OCI-M2 (cell line): ENCODE results near the gene PSME3.

Experiments used
- DNase-seq: peaks from one replicate; lab custom pipeline; 2025; ENCODE audit not compliant: unreplicated experiment; lab: John Stamatoyannopoulos, UW

PSME3 gene

DNA sequence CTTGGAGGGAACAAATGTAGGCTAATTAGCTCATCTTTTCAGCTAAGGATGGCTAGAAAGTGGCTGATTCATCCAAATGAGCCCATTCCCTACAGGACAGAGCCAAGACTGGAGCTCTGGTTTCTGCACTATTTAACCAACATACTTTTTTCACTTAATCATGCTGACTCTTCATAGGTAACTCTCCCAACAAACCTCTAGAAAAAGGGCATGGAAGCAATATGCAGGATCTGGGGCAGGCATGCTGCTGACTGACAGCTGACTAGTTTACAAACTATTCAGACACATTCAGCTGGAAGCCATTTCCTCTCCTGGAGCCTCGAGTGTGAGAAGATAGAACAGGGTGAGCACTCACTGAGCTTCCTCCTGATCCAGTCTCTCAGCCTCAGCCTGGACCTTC is 15.3 kb upstream of the PSME3 start:
- DNase-seq: no peak

DNA sequence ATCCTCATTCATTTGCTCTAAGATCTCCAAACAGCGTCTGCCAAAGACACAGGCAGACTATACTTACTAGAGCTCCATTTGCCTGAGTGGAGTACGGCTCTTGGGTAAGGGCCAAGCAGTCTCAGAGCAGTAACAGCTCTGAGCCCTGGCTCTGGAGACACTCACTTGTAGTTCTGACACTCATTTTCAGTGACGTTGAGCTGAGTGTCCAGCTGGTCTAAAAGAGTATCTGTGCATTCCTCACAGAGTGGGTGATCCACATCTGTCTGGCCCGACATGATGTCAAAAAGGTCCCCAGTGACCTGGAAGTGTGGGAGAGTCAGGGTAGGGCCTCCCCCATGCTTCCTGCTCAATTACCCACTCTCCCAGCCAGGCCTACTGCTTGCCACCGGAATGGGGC is 14.8 kb upstream of the PSME3 start:
- DNase-seq: no peak

DNA sequence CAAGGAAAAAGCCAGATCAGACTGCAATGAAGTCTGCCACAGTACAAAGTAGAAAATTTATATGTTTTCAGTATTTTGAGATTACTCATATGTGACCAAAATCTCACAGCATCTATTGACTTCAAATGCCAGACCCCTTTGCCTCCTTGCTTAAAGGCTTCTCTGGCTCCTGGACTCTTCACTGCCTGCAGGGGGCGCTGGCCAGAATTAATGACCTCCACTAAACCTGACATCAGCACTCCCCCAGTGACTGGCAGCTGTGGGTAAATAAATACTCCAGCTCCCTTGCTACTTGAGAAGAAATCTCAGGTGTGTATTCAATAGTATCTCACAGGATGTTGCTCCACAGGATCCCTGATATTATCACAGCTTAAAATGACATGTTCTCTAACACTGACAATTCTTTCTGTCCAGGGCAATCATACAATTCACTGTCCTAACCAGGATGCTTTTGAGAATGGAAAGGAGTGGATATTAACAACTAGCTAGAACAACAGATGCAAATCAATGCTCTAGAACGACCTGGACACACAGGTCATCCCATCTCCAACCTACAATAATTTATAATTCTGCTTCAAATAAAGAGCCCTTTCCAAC is 13.2 kb upstream of the PSME3 start:
- no peak for DNase-seq

DNA sequence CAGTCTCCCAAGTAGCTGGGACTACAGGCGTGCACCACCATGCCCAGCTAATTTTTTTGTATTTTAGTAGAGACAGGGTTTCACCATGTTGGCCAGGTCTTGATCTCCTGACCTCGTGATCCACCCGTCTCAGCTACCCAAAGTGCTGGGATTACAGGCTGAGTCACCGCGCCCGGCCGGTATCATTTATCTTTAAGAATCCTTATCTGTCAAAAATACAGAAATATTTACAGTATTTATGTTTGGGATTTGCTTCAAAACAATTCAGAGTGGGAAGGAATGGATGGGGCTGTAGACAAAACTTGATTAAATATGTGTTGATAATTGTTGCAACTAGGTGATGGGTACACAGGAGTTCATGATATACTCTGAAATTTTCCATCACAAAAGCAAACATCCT is 12.0 kb upstream of the PSME3 start:
- DNase-seq: no peak

DNA sequence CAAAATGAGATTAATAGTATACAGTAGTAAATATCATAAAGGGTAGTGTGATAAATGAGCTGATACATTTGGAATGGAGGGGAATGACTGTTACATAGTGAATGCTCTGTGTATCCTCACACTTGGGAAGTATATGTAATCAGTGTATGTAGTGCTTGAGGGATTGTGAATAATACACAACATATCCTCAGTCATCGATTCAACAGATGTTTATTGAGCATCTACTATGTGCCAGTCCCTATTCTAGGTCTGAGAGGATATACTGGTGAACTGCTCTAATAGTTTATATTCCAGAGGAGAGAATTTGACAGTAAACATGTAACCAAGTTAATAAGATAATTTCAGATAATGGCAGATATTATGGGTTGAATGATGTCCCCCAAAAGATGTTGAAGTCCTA is 5.7 kb upstream of the PSME3 start:
- no peak for DNase-seq

DNA sequence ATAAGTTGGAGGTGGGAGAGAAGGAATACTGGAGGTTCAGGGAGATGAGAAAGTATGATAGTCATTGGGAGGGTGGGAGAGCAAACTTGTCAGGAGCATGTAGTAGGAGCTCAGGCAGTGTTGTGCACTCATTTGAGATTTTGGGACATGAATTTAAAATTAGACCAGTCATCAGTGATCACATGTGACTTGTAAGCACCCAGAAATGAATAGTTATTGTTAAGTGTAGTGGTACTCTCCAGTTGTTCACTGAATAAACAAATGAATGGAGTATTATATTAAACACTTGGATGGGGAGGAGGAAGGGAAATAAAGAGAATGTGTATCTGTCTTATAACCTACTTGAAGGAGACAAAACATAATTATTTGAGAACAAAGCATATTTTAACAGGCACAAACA is 2.2 kb upstream of the PSME3 start:
- DNase-seq: no peak

DNA sequence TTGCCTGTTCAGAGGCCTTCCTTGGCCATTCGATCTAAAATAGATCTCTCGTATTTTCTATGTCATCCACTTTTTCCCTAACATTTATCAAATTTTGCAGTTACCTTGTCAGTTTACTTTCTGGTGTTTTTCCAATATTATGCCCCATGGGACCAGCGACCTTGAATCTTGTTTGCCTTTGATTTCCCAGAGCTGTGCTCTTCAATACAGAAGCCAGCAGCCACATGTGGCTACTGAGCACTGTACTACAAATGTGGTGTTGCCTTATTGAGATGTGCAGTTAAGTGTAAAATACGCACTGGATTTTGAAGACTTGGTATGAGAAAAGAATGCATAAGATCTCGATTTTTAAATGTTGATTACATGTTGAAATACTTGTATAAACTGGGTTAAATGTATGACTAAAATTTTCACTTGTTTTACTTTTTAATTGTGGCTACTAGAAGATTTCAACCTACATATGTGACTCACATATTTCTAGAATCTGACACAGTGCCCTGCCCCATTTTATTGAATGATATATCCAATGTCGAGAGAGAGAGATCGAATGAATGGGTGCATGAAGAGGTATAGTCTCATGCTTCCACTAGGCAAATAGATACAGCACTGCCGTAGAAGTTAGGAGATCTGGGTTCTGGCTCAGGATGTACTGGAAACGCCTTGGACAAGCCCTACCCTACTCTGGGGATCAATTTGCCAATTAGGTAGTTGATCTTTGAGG is 824 bp upstream of the PSME3 start:
- no peak for DNase-seq

DNA sequence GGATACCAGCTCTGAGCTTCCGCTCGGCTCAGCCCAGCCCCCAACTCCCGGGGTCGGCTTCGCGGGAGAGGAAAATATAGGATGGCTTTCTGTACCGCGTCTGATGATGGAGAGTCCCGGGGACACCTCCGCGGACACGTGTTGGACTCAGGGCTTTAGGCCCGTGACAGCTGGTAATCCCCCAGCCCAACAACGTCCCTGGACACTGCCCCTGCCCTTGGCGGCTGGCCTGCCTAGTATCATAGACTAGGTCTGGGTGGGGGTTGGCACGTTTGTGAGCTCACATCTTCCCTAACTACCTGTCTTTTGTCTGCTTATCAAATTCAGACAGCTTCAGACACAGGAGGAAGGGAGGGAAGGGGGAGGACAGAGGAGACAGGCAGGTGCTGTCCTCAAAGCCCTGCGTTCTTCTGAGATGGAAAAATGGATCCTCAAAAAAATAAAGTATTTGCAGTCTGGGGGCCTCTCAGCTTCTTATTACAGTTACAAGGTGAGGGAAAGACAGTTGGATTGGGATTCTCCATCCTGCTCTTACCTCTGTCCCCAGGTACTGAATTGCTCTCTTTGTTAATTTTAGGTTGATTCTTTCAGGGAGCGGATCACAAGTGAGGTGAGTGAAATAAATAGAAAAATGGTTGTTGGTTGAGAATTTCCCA is 698 bp downstream of the PSME3 start:
- DNase-seq: no peak

DNA sequence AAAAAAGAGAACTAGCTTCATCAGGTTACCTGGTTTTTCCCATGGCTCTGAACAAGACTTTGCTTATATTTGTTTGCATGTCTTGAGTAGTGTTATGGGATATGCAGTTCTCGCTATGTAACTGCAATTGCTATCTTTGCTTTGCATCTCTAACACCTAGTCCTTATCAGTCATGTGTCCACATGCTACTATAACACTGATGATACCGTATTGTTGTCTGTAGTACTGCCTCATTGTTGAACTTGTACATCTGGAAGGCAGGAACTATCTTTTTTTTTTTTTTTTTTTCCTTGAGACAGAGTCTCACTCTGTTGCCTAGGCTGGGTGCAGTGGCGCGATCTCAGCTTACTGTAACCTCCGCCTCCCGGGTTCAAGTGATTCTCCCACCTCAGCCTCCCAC is 2.5 kb downstream of the PSME3 start:
- DNase-seq: no peak

DNA sequence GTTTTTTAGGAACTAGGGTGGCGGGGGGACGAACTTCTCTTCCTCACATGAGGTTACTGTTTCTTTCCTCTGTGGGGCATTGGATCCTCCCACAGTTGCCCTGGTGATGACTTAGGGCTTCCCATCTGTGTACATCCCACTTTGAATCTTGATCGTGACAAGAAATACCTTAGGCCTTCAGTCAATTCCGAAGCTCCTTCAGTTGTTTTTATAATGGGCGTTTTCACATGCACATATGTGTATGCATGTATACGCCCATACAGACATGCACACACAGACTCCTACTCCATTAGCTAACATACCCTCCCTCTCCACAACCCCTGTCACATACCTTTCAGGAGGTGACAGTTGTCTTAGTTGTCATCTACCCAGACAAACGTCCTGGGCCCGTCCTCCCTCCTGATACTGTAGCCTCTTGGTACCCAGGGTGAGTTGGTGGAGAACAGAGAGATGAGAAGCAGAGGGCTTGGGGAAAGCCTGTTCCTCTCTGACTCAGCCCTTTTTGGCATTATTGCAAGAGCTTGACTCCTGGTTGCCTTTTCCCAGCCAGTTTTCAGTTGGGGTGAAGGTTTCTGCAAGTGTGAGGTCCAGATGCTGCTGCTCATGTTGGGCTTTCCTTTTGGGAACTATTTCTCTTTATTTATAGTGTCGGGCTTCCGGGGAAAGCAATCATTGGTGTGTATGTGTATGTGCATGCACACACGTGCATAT is 8.9 kb downstream of the PSME3 start:
- DNase-seq: no peak

DNA sequence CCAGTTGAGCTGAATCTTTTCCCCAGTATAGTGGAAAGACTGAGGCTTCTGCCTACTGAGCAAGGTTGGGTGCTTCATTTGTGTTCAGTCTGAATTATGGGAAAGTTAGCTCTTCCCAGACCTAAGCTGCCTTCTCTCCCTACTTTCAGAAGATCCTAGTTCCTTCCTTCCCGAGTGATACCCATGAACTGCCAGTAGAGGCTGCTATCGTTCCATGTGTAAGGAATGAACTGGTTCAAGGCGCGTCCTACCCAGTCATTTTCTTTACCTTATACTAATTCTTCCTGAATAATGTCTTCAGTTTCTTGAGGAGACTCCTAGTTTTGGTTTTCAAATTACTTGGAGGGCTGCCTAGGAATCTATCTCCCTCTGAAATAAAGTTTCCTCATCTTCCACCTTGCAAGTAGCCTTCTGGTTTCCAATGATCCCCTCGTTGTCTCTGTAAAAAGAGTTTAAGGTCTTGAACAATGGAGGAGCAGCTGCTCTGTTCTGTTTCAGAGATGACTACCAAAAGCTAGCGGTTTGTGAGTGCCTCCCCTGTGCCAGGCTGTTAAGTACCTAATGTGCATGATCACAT is 10.2 kb downstream of the PSME3 start:
- DNase-seq: no peak

DNA sequence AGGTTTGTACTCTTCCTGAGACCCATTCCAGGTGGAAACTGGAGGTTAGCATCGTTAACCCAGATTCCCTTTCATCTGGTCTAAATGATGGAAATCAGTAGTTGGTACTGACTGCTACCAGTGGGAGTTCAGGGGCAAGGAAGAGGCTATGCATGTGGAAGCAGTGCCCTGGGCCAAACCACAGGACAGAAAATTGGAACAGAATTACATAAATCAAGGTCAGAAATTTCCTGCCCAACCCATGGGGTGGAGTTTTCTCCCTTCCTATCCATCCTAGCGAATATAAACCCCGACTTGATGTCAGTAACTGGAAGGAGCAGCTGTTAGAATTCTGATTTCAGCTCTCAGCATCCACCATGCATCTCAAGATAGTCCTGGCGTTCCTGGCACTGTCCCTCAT is 11.1 kb downstream of the PSME3 start, which contains the start of gene AOC2:
AOC2 (plus strand) TSS at position 310 of the 400 bp plus-strand sequence; CDS start at position 357, 47 bp downstream.
- no peak for DNase-seq

DNA sequence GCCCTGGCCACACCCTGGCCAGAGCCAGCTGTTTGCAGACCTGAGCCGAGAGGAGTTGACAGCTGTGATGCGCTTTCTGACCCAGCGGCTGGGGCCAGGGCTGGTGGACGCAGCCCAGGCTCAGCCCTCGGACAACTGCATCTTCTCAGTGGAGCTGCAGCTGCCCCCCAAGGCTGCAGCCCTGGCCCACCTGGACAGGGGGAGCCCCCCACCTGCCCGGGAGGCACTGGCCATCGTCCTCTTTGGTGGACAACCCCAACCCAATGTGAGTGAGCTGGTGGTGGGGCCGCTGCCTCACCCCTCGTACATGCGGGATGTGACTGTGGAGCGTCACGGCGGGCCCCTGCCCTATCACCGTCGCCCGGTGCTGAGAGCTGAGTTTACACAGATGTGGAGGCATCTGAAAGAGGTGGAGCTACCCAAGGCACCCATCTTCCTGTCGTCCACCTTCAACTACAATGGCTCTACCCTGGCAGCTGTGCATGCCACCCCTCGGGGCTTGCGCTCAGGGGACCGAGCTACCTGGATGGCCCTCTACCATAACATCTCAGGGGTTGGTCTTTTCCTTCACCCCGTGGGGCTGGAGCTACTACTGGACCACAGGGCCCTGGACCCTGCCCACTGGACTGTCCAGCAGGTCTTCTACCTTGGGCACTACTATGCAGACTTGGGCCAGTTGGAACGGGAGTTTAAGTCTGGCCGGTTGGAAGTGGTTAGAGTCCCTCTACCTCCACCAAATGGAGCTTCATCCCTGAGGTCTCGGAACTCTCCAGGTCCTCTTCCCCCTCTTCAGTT is 11.8 kb downstream of the PSME3 start:
- no peak for DNase-seq

DNA sequence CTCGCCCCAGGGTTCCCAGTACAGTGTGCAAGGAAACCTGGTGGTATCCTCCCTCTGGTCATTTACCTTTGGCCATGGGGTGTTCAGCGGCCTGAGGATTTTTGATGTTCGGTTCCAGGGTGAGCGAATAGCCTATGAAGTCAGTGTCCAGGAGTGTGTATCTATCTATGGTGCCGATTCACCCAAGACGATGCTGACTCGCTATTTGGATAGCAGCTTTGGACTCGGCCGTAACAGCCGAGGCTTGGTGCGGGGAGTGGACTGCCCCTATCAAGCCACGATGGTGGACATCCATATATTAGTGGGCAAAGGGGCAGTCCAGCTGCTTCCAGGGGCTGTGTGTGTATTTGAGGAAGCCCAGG is 12.3 kb downstream of the PSME3 start:
- no peak for DNase-seq

DNA sequence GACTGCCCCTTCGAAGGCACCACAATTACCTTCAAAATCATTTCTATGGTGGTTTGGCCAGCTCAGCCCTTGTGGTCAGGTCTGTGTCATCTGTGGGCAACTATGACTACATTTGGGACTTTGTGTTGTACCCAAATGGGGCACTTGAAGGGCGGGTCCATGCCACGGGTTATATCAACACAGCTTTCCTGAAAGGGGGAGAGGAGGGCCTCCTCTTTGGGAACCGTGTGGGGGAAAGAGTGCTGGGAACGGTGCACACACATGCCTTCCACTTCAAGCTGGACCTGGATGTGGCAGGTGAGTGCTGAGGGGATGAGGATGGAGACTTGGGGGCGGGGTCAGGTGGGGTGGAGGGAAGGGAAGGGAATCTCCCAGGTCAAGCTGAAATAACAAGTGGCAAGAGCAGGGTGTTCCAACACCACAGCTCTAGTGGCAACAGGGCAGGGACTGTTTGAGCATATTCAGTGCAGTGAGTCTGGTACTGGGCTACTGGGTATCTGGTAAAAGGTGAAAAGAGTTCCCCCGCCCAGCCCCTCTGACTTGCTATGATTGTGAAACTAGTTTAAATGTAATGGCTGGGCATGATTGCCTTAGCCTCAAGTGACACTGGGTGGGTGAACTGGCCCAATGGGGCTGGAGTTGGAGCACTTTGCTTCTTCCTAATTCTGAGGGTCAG is 12.9 kb downstream of the PSME3 start:
- no peak for DNase-seq

DNA sequence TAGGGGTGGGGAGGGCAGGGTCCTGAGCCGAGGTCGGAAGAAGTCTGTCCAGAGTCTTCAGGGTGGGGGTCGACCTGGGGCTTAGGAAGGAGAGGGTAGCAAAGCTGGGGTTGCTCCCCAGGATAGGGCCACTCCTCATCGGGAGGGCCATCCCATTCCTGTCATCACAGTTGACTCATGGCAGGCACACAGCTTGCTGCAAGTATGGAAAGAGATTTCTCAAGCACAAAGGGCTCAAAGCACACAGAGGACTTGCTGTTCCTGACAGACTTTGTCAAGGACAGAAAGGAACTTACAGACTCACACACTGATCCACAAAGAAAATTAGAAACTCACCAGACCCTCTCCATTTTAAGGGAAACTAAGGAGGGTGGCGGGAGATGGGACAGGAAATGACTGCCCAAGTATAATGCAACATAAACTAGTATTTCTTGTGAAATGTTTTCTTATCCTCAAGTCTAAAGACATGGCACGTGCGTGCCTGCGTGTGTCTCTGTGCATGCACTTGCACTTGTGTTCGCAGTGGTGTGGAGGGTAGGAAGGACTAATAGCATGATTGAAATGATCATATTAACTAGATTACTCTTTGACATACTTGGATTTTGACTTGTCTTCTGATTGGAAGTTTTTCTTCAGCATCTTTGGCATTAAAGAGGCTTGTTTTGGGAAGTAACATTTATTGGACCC is 13.5 kb downstream of the PSME3 start:
- no peak for DNase-seq

DNA sequence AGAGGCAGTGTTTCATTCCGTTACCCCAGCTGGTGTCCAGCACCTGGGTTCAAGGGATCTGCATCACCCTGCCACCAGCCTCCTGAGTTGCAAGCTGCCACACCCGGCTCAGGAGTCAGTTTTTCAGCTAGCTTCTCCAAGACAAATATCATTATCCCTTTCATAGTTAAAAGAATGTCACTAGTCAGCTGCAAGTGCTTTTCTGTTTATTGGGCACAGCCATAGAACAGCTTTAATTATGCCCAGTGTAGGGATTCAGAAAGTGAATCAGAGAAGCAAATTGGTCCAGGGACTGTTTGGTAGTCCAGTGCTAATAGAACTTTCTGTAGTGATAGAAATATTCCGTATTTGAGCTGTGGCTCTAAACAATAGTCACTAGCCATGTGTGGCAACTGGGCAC is 14.9 kb downstream of the PSME3 start:
- DNase-seq: no peak

DNA sequence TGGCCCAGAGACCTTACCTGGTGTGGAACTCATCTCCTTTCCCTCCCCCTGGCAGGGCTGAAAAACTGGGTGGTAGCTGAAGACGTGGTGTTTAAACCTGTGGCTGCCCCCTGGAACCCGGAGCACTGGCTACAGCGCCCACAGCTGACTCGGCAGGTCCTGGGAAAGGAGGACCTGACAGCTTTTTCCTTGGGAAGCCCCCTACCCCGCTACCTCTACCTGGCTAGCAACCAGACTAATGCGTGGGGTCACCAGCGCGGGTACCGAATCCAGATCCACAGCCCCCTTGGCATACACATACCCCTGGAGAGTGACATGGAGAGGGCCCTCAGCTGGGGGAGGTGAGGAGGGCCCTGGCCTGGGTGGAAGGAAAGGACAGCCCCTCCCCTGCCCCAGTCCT is 15.8 kb downstream of the PSME3 start:
- DNase-seq: no peak

DNA sequence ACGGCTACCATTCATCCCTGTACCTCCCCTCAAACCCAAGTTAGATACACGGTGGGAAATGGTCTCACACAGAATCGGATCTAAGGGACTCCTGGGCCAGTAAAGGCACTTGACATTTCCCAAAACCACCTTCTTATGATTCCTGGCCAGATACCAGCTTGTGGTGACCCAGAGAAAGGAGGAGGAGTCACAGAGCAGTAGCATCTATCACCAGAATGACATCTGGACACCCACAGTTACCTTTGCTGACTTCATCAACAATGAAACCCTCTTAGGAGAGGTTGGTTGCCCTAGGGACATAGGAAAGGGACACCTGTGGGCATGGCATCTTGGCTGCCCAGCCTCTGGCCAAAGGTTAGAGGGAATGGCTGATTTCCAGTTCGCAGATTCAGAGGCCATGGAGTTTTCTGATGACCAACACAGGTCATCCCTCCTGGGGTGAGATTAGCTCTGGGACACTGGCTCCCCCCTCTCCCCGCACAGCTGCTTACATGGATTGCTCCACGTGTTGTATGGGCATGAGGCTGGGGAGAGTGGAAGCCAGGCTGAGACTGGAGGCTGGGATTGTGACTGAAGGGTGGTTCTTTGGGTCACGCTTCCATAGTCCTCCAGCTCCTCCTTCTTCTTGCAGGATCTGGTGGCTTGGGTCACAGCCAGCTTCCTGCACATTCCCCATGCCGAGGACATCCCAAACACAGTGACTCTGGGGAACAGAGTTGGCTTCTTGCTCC is 16.4 kb downstream of the PSME3 start:
- no peak for DNase-seq
